ENCODE data around the gene ANKEF1. TPM values are rescaled to one million over a fixed set of nuclear protein-coding genes. Genes with fewer than 3 reads are reported as not detected.

The ANKEF1 gene
- total RNA-seq: 1.3 TPM

- peak; percentile 66 to 77 (median 74) for DNase-seq (ENCODE audit: low read depth in 2 of 3, low spot score in 2 of 3)
These were observed at the start of gene ANKEF1 for GRCh38 chr20:10034717-10035571. ANKEF1 (plus strand) TSS chr20:10034987; CDS start chr20:10038302, 3,315 bp downstream.

GRCh38 chr20:9985281-9985680 lies 49.5 kb upstream of the ANKEF1 start:
- DNase-seq (ENCODE audit: low read depth in 2 of 3, low spot score in 2 of 3): no peak

- DNase-seq (ENCODE audit: low read depth in 2 of 3, low spot score in 2 of 3): no peak
These were observed 49.0 kb upstream of the ANKEF1 start for GRCh38 chr20:9985773-9986172.

- peak in 1 of 3 donors; percentile 51 for DNase-seq (ENCODE audit: low read depth in 2 of 3, low spot score in 2 of 3)
These were observed 45.6 kb upstream of the ANKEF1 start for GRCh38 chr20:9989066-9989724.

GRCh38 chr20:9993137-9993536 lies 41.6 kb upstream of the ANKEF1 start:
- no peak for DNase-seq (ENCODE audit: low read depth in 2 of 3, low spot score in 2 of 3)

GRCh38 chr20:9994676-9995075 lies 40.1 kb upstream of the ANKEF1 start:
- no peak for DNase-seq (ENCODE audit: low read depth in 2 of 3, low spot score in 2 of 3)

GRCh38 chr20:9995510-9996272 lies 39.1 kb upstream of the ANKEF1 start:
- no peak for DNase-seq (ENCODE audit: low read depth in 2 of 3, low spot score in 2 of 3)

GRCh38 chr20:9996944-9997343 lies 37.8 kb upstream of the ANKEF1 start:
- no peak for DNase-seq (ENCODE audit: low read depth in 2 of 3, low spot score in 2 of 3)

- DNase-seq (ENCODE audit: low read depth in 2 of 3, low spot score in 2 of 3): no peak
These were observed 35.1 kb upstream of the ANKEF1 start for GRCh38 chr20:9999645-10000044.

- no peak for DNase-seq (ENCODE audit: low read depth in 2 of 3, low spot score in 2 of 3)
These were observed 31.9 kb upstream of the ANKEF1 start for GRCh38 chr20:10002866-10003265.

GRCh38 chr20:10004900-10005299 lies 29.9 kb upstream of the ANKEF1 start:
- peak in 1 of 3 donors; percentile 22 for DNase-seq (ENCODE audit: low read depth in 2 of 3, low spot score in 2 of 3)

- no peak for DNase-seq (ENCODE audit: low read depth in 2 of 3, low spot score in 2 of 3)
These were observed 28.9 kb upstream of the ANKEF1 start for GRCh38 chr20:10005885-10006284.

GRCh38 chr20:10006447-10007090 lies 28.2 kb upstream of the ANKEF1 start:
- DNase-seq (ENCODE audit: low read depth in 2 of 3, low spot score in 2 of 3): no peak

GRCh38 chr20:10007158-10007557 lies 27.6 kb upstream of the ANKEF1 start:
- DNase-seq (ENCODE audit: low read depth in 2 of 3, low spot score in 2 of 3): no peak

GRCh38 chr20:10007747-10008146 lies 27.0 kb upstream of the ANKEF1 start:
- DNase-seq (ENCODE audit: low read depth in 2 of 3, low spot score in 2 of 3): no peak

GRCh38 chr20:10012464-10012863 lies 22.3 kb upstream of the ANKEF1 start:
- no peak for DNase-seq (ENCODE audit: low read depth in 2 of 3, low spot score in 2 of 3)

GRCh38 chr20:10014431-10014830 lies 20.4 kb upstream of the ANKEF1 start:
- DNase-seq (ENCODE audit: low read depth in 2 of 3, low spot score in 2 of 3): no peak

- DNase-seq (ENCODE audit: low read depth in 2 of 3, low spot score in 2 of 3): no peak
These were observed 13.8 kb upstream of the ANKEF1 start for GRCh38 chr20:10020937-10021336.

GRCh38 chr20:10022625-10023024 lies 12.2 kb upstream of the ANKEF1 start:
- DNase-seq (ENCODE audit: low read depth in 2 of 3, low spot score in 2 of 3): peak in 2 of 3 donors; percentile 13 to 46

GRCh38 chr20:10023911-10024310 lies 10.9 kb upstream of the ANKEF1 start:
- DNase-seq (ENCODE audit: low read depth in 2 of 3, low spot score in 2 of 3): no peak

Data from hematopoietic multipotent progenitor cell (in vitro differentiated cells).